ENCODE results near the gene MAP4K2.
A peak's percentile ranks its signal among the peaks of the same experiment; 100 is the strongest.

Gene MAP4K2

DNA sequence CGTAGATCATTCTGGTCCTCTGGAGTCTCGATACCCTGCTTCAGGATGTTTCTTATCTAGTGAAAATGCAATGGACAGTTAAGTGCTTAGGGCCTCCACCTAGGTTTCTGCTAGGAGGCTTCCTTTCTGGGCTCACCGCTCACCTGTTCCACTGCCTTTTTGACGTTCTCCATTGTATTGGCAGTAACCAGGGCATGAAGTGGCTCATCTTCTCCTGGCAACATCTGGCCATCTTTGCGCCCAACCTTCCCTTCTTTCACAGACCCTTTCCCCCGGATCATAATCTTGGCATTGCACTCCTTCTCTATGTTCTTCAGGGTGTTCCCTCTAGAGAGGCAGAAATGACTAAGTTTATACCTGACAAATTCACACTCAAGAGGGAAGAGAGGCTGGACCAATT, 33.7 kb downstream of the MAP4K2 start:
- no peak for DNase-seq

DNA sequence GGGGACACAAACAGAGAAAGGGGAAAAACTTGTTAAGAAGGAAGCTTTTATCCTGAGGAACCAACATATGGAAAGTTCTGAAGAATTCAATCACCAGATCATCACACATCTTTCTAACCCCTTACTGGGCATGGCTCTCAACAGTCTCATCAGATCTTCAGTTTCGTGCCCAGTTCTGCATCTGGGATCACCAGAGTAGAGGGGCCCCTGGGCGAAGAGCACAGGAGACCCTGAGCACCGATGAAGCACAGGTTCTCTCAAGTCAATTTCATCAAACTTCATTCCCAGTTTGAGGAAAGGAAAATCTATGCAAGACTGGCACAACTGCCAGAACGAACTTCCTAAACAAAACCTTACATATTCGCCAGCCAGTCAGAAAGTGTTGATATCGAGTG, 34.7 kb downstream of the MAP4K2 start:
- no peak for DNase-seq

DNA sequence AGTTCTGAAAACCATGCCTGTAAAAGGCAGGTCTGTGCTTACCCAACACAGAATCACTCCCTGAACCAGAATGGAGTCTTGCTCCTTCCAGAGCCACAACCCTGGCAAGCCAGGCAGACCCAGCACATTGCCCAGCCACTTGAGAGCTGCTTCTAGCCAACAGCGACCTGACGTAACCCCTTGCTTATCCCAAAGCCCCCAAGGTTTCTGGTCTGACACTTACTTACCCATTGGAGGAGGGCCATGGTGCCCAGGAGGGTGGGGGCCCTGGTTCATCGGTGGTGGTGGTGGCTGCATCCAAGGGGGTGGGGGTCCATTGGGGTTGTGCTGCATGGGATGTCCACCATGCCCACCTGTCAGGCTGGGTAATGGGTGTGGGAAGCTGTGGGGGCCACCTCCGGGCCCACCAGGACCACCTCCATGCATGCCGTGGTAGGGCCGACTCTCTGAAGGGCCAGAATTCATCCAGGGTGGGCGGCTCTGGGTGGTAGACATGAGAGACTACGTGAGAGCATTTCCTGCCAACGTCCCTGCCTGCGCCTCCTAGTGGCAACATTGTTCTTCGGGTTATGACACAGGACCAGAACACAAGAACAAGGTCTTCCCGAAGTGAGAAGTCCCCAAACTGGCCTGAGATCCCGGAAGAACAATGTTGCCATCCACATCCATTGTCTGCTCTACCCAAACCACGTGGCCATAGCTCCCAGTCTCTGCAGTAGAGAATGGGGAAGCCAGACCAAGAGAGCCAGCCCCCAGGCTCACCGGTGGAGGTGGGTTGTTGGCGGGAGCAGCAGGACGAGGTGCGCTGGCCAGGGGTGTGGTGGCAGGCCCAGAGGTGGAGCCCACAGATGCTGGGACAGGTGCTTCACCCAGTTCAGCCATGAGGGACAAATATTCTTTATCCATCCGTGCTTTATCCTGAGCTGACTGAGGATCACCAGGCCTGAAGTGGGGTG, 35.4 kb downstream of the MAP4K2 start:
- DNase-seq: peak in 13 of 51 donors; percentile 10 to 61 (median 28)

DNA sequence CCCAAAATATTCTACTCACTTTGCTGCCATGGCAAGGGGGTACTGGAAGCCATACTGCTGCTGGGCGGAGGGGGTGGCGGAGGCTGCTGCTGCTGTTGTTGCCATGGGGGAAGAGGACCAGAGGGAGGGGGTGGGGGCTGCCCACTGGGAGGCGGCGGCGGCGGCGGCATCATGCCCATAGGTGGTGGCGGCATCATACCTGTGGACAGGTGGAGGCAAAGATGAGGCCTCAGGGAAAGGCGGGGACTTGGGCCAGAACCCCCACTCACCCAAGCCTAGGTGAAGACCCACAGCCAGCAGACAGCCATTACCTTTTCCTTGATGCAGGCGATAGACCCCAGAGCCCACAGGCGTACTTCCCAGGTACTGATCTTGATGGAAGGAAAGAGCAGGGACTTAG, 36.1 kb downstream of the MAP4K2 start:
- DNase-seq: no peak

DNA sequence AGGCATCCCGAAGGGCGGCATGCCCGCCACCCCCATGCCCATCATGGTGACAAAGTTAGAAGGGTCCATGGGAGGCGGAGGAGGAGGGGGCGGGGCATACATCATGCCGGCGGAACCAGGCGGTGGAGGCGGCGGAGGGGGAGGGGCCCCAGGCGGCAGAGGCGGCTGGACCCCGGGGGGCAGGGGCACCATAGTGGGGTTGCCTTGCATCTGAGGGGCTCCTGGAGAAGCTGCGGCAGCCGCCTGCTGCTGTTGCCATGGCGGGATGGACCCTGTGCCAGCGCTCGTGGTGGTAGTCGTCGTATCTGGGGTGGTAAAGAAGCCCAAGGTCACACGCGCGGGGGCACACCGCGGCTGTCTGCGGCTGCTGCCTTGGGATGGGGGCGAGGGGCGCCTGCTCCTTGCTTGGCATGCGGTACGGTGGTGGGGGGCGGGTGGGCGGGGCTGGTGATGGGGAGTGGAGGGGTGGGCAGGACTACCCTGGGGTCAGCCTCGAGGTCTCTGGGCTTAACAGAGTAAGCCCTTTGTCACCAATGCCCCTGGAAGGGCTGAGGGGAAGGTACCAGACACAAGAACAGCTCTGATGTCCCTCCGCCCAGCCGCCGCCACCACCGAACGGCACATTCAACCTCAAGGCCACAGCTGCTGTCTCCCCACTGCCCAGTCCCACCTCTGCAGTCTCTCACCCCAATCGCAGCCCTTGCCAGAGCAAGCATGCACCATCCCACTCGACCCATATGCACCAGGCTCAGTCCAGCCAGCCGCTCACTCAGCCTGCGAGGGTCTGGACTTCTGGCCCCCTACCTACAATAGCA, 37.0 kb downstream of the MAP4K2 start:
- no peak for DNase-seq

DNA sequence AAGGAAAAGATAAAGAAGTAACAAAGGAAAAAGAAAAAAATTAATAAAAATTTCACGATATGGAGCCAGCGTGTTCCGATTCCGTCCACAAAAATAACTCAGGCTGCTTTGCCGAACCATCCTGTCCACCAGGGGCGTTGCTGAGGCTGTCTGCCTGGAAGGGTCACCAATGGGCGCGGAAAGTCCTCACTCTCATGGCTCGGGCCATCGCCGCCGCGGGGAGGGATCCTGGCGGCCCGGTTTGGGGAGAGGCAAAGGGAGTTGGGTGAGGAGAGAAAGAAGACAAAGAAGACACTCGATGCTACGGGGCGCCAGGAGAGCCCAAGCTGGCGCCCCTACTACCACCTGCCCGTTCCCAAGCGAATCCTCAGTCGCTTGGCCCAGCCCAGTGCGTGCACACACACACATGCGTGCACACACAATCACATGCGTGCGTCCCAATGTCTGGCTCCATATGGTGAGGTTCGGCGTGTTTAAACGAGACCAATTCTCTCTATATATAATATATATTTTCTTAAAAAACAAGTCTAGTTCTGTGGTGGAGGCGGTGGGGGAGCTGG, 37.6 kb downstream of the MAP4K2 start:
- no peak for DNase-seq

DNA sequence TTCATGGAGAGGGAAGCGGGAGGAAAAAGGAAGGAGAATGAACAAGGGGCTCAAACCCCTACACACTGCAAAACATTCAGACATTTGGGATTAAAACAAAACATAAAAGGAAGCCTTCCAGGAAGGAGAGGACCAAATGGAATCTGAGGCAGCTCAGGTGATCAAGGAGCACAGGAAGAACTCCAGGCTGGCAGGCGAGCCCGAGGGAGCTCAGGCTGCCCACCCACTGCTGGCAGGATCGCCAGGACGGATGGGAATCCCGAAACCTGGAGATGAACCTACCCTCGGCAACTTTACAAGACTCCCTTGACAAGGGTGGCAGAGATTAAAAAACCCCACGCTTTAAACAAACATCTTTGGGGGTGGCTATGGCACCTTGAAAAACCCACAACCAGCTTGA, 38.3 kb downstream of the MAP4K2 start:
- DNase-seq: no peak

DNA sequence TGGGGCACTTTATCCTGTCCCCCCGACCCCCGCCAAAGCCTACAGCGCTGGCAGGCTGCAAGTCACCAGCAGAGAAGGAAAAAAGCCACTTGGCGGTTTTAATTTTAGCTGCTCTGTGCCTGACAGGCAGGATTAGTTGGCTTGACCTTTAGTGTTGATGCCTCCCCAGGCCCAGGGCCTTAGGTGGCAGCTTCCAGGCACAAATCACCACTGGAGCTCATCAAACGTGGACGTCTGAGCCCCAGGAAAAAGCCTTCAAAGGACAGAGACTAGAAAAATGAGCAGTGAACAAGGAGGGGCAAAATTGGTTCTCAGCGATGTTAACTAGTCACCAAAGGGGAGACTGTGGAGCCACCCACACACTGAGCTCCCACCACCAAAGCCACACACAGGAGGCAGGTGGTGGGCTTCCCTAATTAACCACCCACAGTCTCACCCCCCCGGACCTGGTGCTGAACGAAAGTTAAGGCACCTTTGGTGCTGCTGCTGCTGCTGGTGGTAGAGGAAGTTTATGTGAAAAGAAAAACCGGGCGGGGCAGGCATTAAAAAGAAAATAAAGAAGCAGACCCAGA, 38.9 kb downstream of the MAP4K2 start:
- peak in 1 of 51 donors; percentile 26 for DNase-seq

DNA sequence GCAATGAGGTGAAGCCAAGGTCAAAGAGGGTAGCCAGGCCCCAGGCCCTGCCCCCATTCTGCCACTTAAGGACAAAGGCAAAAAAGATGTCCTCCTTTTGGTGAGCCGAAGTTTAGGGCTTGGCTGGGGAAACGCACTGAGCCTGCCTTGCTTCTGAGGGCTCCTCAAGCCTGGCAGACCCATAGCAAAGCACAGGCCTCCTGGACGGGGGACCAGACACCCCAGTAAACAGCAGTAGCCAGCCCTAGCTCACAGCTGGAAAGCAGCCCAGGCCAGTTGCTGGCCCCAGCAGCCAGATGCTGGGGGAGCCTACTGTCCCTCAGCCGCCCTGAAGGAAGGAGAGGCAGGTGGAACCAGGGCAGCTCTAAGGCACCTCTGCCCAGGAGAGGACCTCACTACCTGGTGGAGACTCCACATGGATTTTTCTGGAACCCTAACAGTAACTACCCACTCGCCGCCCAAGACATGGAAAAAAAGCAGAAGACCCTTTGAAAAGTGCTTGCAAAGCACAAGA, 39.4 kb downstream of the MAP4K2 start:
- peak in 10 of 51 donors; percentile 30 to 68 (median 42) for DNase-seq

DNA sequence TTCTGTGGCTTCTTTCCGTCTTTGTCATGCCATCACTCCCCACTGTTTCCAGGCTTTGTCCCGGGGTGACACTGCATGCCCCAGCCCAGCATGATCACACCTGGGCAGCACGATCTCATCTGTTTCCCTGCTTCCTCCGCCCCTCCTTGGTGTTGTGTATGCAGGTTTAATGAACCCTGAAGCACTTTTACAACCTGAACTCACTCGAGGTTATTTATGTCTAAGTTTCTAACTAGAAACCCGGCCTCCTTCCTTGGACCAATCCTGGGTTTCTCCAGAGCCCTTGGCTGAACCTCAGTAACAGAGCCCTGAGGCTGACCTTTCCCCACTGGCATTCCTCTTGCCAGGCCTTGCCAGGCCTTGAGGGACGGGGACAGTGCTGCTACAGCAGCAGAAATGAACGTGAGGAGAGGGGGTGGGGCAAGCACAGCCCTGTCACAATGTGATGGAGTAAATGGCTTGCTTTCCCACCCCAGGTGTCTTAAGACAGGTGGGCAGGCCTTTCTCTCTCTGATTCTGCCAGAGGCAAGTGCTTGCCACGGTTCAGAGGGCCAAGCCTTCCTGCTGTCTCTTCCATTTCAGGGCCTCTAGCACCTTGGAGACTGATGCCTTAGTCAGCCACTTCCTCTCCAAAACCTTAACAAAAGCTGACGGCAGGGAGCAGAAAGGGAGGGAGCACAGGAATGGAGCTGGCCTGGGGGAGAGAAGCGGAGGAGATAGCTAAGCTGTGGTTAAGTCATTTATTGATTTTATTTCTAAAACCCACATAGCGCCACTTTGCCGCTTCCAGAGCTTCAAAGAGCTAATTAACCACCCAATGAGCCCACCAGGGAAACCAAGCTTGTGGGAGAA, 40.1 kb downstream of the MAP4K2 start:
- DNase-seq: peak in 11 of 51 donors; percentile 16 to 68 (median 43)

DNA sequence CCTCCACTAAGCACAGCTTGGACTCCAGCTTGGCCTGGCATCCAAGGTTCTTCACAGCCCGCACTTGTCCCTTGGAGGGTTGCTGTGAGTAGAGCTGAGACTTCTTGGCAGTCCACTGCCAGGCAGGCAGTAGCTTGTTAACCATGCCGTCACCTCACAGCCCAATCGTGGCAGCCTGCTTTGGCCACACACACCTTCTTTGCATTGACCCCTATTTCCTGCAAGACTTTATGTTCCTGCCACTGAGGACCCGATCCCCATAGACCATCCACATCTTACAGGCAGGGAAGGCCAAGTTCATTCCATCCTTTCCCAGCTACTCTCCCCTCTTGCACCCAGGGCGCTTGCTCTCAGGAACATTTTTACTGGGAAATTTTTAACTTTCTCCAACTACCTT, 40.7 kb downstream of the MAP4K2 start:
- peak in 16 of 51 donors; percentile 18 to 67 (median 40) for DNase-seq

DNA sequence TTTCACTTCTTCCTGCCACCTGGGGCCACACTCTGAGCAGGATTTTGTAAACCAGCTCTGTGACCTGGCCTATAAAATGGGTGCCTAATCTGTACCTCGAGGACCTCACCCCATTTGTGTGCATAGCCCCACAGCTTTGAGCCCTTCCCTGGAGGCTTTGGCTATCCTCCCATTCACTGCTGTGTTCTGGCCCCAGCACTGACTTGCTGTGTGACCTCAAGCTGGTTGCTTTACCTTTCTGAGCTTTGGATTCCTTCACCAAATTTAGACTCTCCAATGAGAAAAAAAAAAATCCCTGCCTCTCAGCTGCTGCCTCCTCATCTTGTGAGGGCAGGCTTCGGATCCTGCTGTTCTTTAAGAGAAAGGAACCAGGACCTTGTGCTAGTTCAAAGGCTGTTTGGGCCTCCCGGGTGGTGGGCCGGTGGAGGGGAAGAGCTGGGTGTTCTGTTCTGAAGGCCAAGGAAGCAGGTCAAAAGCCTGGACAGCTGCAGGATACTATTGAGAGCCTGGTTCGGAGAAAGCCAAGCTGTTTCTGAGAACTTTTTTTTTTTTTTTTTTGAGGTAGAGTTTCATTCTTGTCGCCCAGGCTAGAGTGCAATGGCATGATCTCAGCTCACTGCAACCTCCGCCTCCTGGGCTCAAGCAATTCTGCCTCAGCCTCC, 42.1 kb downstream of the MAP4K2 start:
- DNase-seq: no peak

DNA sequence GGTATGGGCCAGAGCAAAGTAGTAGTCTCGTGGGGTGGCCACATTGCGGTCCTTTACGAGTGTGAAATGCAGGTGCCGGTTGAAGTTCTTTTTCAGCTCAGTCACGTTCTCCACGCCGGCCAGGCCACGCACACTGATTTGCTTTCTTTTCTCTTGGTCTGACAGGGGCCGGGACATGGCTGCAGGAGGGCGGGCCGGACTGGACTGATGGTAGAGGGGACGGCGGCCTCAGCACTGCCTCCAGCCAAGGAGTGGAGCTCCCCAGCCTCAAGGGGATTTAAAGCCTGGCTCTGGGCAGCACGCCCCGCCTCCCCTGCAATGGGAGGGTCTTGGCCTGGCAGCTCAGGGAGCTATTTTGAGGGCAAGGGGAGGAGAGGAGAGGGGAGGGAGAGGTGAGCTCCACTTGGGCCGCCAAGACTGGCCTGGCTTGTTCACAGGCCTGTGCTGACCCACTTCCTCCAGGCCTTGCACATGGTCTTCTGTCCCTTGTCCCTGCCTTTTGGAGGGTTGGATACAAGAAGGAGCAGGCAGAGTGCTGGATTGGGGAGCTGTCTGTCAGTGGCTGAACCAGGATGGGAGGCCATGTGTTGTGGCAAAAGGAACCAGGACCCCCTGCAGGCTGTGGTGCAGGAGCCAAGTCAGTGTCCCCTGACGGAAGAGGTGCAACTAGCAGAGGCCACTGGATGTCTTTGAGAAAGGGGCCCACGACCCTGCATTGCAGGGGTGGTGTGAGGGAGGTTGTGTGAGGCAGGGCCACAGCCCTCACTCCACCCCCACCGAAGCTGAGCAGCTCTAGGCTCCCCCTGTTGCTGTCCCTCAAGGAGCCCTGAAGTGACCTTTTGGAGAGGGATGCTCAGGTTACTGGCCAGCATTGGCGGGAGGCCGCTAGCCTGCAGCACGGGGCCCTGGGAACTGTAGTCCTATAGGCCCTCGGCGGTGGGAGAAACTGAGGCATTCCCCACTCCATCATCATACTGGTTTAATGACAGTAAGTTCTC, 43.0 kb downstream of the MAP4K2 start, which contains the start of gene PYGM:
Gene PYGM, minus strand, starts transcription at position 253 of the 998 bp plus-strand sequence. Its CDS starts 76 bp downstream, at position 177.
- DNase-seq: peak in 30 of 51 donors; percentile 19 to 85 (median 56)

DNA sequence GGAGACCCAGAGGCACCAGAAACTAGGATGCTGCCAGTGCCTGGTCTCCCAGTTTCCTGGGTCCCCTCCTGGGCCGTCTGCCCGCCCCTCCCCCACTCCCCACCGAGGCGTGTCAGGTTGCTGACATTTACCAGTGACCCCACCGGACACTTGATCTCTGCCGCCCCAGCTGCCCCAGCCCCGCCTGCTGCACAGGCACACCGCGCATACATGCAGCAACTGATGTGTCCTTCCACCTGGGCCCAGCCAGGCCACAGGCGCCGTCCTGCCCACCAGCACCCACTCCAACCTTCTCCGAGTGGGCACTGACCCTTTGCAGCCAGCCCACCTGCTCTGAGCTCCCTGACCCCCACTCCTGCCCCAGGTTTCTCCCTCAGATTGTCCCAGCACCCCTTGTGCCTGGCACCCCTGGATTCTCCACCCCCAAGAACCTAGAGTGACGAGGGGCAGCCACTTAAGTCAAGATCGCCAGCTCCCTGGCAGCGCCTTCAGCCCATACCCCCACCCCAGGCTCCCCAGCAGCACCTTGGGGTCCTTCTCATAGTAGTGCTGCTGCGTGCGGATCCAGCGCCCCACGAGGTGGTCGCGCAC, 43.8 kb downstream of the MAP4K2 start:
- DNase-seq: no peak

DNA sequence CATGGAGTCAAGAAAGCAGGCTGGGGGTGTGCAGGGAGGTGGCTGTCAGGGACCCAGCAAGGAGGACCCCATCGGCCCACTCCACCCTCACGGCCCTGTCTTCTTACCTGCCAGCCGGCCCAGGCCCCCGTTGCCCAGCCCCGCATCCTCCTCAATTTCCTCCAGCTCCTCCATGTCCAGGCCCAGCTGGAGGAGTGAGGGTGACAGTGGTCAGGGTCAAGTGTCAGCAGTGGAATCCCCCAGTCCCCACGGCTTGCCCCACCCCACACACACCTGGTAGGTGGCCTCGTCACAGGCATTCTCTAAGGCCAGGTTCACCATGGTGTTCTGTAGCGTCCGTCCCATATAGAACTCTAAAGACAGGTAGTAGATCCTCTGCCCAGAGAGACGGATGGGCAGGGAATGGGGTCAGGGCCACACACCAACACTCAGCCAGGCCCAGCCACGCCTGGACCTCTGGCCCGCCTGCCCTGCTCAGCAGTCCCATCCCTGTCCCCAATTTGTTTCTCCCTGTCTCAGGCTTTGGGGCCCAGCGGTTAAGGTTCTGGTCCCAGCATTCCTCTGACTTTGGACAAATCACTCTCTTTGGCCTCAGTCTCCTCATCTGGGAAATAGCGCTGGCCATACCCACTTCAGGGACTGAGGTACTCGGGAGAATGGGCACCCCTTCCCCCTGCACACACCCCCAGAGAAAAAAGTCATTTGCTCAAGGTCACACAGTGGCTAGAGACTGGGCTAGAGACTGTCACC, 44.5 kb downstream of the MAP4K2 start:
- no peak for DNase-seq

DNA sequence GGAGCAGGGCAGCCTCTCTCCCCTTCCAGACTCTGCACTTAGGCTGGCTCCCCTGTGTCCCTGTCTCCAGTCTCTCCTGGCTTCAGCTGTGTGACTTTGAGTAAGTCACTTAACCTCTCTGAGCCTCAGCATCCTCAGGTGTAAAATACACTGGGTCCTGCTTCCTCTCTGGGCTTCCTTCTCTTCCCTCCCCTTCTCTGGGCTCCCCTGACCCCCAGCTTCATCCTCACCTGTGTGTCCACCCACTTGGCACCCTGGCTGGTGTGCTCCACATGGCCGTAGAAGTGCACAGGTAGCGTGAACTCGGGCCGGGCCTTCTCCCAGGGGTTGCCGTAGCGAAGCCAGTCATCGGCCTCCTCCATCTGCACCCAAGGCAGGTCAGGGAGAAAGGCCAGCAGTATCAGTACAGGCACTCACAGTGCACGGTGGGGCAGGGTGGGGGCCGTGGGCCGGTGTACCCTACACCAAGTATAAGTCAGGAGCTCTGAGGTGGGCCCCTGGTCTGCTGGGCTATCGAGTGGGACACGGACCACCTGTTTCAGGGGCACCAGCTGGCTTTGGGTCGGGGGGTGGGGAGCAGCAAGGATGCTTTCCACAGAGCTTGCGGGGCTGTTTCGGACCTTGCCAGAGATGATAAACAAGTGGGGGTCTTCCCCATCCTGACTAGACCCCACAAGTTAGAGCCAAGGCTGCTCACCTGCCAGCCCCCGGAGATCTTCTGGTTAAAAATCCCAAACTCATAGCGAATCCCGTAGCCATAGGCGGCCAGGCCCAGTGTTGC, 45.3 kb downstream of the MAP4K2 start:
- DNase-seq: no peak

Measured in hypothalamus (tissue), 51 donors.